HG02943 (cell line): Measurements from ENCODE around the gene NOL4L.

Experiments
- ATAC-seq: cut with Tn5 transposase; IDR thresholded peaks from one replicate; pipeline ENCODE4 v1.9.1; 2021; ENCODE audit warnings: mild to moderate bottlenecking, low read depth, moderate library complexity; ENCODE audit not compliant: unreplicated experiment

Gene NOL4L

GRCh38 chr20:32451682-32452461 is 133.3 kb downstream of the NOL4L start:
- no peak for ATAC-seq

- ATAC-seq = no peak
These were observed 133.8 kb downstream of the NOL4L start for GRCh38 chr20:32451340-32451681.

DNA sequence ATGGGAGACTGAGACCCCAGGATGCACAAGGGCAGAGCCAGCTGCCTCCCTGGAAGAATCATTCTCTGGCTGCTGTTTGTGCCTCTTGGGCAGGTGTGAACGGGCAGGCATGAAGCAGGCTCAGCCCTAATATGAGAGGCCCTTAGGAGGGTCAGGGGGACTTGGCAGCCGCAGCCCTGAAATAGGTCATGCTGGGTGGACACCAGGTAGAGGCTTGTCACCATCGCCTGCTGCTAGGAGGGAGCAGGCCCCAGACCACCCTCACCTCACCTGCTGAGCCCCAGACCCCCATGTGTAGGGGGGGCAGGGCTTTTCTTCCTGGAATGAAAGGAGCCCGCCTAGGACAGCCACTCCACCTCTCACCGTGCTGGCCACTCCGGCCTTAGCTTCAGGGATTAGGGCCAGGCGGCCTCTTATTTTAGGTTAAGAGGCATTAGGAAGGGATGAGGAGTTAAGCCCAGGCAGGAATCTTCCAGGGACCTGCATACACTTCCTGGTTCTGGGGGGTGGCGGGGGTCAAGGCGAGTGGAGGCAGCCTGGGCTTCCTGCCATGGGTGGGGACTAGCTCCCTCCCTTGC is 134.6 kb downstream of the NOL4L start:
- ATAC-seq = no peak

GRCh38 chr20:32449890-32450401 is 135.2 kb downstream of the NOL4L start:
- no peak for ATAC-seq

GRCh38 chr20:32449057-32449889 is 135.9 kb downstream of the NOL4L start:
- no peak for ATAC-seq

DNA sequence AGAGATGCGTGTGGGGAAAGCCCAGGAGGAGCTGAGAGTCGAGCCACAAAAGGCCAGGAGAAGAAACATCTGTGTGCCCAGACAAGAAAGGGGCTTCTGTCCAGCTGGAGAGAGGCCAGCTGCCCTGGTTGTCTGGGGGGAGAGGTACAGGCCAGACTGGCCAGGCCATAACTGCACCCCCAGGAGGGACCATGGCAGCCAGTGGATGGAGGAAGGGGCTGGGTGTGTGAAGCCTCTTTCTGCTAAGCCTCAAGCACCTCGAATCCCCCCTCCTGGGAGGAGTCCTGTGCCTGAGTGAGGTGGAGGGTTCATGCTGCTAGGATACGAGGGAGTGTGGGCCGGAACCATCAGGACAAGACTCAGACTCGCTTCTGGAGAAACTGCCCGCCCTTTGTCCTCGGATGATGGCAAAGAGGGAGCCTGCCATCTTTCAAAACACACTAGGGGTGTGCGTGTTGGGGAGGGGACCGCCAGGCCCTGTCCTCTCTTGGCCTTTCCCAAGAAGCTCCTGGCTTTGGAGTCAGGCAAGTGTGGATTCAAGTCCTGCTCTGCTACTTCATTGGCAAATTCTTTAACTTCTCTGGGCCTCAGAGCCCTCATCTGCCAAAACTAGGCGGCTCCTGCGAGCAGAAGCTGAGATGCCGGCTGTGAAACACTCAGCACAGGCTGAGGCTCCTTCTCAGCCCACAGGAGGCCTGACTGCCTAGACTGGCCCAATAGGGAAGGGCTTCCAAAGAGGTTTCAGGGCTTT is 136.7 kb downstream of the NOL4L start:
- ATAC-seq = no peak

DNA sequence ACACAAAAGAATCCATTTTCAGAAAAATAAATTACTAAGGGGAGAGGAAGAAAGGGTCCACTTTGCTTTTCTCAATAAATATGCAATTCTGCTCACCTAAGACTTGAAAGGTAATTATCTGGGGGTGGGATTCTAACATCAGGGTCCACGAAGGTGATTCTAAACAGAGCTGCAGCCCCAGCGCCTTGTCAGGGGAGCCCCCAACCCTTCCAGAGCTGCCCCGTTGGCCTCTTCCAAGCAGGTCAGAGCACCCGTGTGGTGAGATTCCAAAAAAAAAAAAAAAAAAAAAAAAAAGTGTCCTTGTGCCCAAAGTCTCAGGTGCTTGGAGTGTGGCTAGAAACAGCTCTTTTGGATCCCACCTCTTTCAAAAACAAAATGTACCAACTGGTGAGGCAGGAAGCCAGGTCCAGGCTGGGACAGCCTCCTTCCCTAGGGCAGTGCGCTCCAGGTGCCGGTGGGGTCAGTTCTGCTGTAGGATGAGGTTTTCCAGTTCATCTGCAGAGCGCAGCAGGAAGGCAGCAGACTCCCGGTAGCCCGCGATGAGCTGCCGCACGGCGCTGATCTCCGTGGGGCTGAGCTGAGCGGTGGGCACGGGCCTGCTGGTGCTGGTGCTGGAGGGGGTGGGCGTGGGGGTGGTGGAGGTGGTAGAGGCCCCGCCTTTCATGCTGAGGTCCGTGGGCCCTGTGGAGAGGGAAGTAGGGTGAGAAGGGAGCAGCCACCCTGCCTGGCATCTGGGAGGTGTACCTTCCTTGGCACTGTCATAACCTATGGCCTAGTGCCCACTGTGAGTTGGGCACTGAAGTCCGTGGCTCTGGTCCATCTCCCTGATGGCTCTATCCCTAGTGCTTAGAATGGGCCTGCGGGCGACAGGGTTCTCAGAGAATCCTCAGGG is 137.8 kb downstream of the NOL4L start:
- ATAC-seq = no peak

DNA sequence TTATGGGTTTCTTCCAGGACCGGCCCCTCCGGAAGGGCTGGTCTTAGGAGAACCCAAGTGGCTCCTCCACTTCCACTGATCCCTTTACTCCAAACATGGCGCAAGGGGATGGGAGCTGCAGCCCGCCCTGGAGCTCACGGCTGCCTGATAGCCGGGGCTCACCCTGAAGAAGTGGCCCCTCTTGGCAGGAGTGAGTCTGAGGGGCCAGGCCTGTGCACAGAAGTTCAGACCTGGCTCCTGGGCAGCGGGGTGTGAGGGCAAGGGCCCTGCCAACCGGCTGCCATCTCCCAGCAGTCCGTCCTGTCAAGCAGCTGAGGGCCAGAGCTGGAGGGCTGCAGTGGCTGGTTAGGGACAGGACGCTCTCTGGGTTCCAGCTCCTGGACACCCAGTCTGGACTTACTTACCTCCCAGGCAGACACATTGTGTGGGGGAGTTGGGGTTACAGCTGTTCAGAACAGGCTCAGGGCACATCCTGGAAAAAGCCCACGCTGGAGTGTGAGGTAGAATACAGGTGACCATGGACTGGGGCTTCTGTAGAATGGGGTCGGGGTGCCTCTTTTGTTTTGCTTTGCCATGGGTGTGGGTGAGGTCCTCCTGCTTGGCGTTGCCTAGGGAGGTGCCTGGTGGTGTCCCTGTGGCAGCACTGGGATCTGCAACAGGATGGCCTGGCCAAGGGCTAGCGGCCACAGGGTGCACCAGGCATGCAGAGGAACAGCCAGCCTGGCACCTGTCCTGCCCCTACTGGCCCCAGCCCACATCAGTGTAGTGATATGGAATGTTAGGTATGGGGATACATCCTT is 138.6 kb downstream of the NOL4L start:
- no peak for ATAC-seq

DNA sequence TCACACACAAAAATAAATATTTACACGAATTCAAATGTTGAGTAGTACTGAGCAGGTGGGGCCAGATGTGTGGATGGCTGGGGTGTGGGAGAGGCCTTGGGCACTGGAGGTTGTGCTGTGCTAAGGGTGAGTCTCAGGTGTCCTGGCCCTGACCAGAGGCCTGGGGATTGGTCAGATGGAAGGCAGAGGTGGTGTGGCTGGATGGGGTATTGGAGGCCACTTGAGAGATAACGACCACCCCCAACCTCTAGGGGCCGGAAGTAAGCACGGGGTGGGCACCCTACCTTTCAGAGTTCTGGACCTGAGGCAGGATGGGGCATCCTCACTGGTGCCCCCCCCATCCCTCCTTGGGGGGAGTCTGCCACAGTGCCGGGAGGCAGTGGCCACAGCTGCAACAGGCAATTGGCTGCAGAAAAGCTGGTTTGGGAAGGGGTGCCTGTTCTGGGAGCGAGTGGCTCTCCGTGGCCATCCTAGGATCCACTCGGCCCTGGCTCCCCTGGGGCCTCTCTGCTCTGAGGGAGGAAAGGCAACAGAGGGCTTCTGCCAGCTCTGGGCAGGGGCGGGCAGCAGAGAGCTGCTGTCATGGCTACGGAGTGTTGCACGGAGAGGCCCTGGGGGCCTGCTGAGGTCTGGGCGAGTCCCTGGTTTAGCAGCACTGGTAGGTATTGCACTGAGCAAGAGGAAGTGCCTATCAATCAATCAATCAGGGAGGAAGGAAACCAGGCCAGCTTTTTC is 139.4 kb downstream of the NOL4L start:
- ATAC-seq = no peak

- ATAC-seq = no peak
These were observed 140.5 kb downstream of the NOL4L start for GRCh38 chr20:32444474-32445220.

DNA sequence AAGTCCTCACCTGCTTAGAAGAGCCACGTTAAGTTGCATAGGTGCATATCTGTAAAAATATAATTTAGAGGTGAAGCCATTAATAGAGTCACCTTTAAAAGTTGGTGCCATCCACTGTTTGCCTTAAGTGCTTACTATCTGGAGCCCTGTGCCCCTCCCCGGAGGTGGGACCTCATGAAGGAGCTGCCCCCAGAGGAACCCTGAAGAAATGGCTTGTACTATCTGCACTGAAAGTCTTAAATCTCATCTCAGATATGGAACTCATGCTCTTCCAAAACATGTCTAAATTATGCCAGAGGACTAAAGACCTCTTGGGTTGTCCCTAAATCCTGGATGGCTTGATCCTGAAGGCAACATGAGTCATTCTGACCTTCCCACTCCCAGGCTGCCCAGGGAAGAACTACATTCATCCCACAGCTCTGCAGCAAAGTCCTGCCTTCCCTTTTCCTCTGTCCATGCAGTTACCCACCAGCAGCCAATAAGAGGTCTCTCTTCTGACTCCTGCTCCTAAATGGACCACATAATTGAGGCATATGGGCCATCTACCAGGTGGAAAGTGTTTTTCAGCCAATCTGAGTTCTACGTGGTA is 141.7 kb downstream of the NOL4L start:
- no peak for ATAC-seq

- no peak for ATAC-seq
These were observed 142.3 kb downstream of the NOL4L start for GRCh38 chr20:32442630-32443373.

GRCh38 chr20:32441638-32442037 is 143.5 kb downstream of the NOL4L start:
- no peak for ATAC-seq

GRCh38 chr20:32440758-32441078 is 144.4 kb downstream of the NOL4L start:
- no peak for ATAC-seq

GRCh38 chr20:32440069-32440757 is 144.9 kb downstream of the NOL4L start:
- no peak for ATAC-seq
